Measurements from ENCODE around the gene SLC47A1.
"Not testable (repeated sequence)": the region's sequence is repeated elsewhere in the genome, so short reads cannot be mapped to it uniquely, and the experiment has no call there.

The SLC47A1 gene

GRCh38 chr17:19520641-19521040 lies 13.0 kb upstream of the SLC47A1 start:
- no peak for DNase-seq (ENCODE audit: low spot score)

GRCh38 chr17:19523690-19524089 lies 10.0 kb upstream of the SLC47A1 start:
- DNase-seq (ENCODE audit: low spot score), result no peak

- not testable (repeated sequence) for DNase-seq (ENCODE audit: low spot score)
Measured at GRCh38 chr17:19526950-19527349, 6.7 kb upstream of the SLC47A1 start.

GRCh38 chr17:19531780-19532501 lies 1.7 kb upstream of the SLC47A1 start:
- no peak for DNase-seq (ENCODE audit: low spot score)

- DNase-seq (ENCODE audit: low spot score), result no peak
Measured at GRCh38 chr17:19533036-19533717, 477 bp upstream of the SLC47A1 start.

- DNase-seq (ENCODE audit: low spot score), result no peak
Measured at GRCh38 chr17:19534562-19535149, 1.0 kb downstream of the SLC47A1 start.

GRCh38 chr17:19537111-19537510 lies 3.5 kb downstream of the SLC47A1 start:
- DNase-seq (ENCODE audit: low spot score), result no peak

- no peak for DNase-seq (ENCODE audit: low spot score)
Measured at GRCh38 chr17:19538095-19539039, 4.7 kb downstream of the SLC47A1 start.

GRCh38 chr17:19539040-19539399 lies 5.4 kb downstream of the SLC47A1 start:
- no peak for DNase-seq (ENCODE audit: low spot score)

GRCh38 chr17:19539841-19540311 lies 6.2 kb downstream of the SLC47A1 start:
- no peak for DNase-seq (ENCODE audit: low spot score)

GRCh38 chr17:19540706-19541370 lies 7.2 kb downstream of the SLC47A1 start:
- DNase-seq (ENCODE audit: low spot score), result no peak

- DNase-seq (ENCODE audit: low spot score), result no peak
Measured at GRCh38 chr17:19541445-19541844, 7.8 kb downstream of the SLC47A1 start.

GRCh38 chr17:19542247-19542646 lies 8.6 kb downstream of the SLC47A1 start:
- DNase-seq (ENCODE audit: low spot score), result no peak

- no peak for DNase-seq (ENCODE audit: low spot score)
Measured at GRCh38 chr17:19544366-19544765, 10.7 kb downstream of the SLC47A1 start.

- DNase-seq (ENCODE audit: low spot score), result no peak
Measured at GRCh38 chr17:19546289-19547065, 12.8 kb downstream of the SLC47A1 start.

- no peak for DNase-seq (ENCODE audit: low spot score)
Measured at GRCh38 chr17:19549746-19550623, 16.3 kb downstream of the SLC47A1 start.

- DNase-seq (ENCODE audit: low spot score), result no peak
Measured at GRCh38 chr17:19551165-19551564, 17.5 kb downstream of the SLC47A1 start.

GRCh38 chr17:19551591-19552148 lies 18.0 kb downstream of the SLC47A1 start:
- no peak for DNase-seq (ENCODE audit: low spot score)

GRCh38 chr17:19553036-19553435 lies 19.4 kb downstream of the SLC47A1 start:
- DNase-seq (ENCODE audit: low spot score), result no peak

All from hepatic stellate cell (primary cell).